Measurements from ENCODE around the gene THOC6.
A peak's percentile ranks its signal among the peaks of the same experiment; 100 is the strongest.

THOC6 gene

GRCh38 chr16:2996298-2996697, 27.5 kb upstream of the THOC6 start:
- no peaks in the 10 kb centered on the region for H3K36me3 ChIP-seq (ENCODE audit: control insufficient read depth, insufficient read depth, low read length, severe bottlenecking)
- H3K4me1 ChIP-seq (ENCODE audit: control insufficient read depth, insufficient read depth, low read length) = no peaks in the 10 kb centered on the region
- H3K27me3 ChIP-seq (replicated peaks; ENCODE audit: control insufficient read depth, insufficient read depth, low read length) = peaks cover 27% of the 10 kb centered on the region
- no peaks in the 10 kb centered on the region for H3K9me3 ChIP-seq (ENCODE audit: control insufficient read depth, low read length)
- DNase-seq (ENCODE audit: low read depth) = no peak
- H3K9ac ChIP-seq (ENCODE audit: low read length) = no peak overlapping the region
- no peak overlapping the region for H3K4me3 ChIP-seq (ENCODE audit: low read length)

GRCh38 chr16:2999929-3000328, 23.9 kb upstream of the THOC6 start:
- no peak for DNase-seq (ENCODE audit: low read depth)
- Histone ChIP-seq H3K4me1 (ENCODE audit: control insufficient read depth, insufficient read depth, low read length) (no peaks in the 10 kb centered on the region), H3K27me3 (replicated peaks; ENCODE audit: control insufficient read depth, insufficient read depth, low read length) (peaks cover 26% of the 10 kb centered on the region), H3K4me3 (ENCODE audit: low read length) (no peak overlapping the region), H3K9me3 (ENCODE audit: control insufficient read depth, low read length) (no peaks in the 10 kb centered on the region), H3K9ac (ENCODE audit: low read length) (no peak overlapping the region), H3K36me3 (ENCODE audit: control insufficient read depth, insufficient read depth, low read length, severe bottlenecking) (no peaks in the 10 kb centered on the region)

- peaks cover 27% of the 10 kb centered on the region for H3K27me3 ChIP-seq (replicated peaks; ENCODE audit: control insufficient read depth, insufficient read depth, low read length)
- DNase-seq (ENCODE audit: low read depth) = no peak
- no peaks in the 10 kb centered on the region for H3K36me3 ChIP-seq (ENCODE audit: control insufficient read depth, insufficient read depth, low read length, severe bottlenecking)
- H3K4me3 ChIP-seq (ENCODE audit: low read length) = no peak overlapping the region
- no peaks in the 10 kb centered on the region for H3K4me1 ChIP-seq (ENCODE audit: control insufficient read depth, insufficient read depth, low read length)
- H3K9ac ChIP-seq (ENCODE audit: low read length) = no peak overlapping the region
- H3K9me3 ChIP-seq (ENCODE audit: control insufficient read depth, low read length) = no peaks in the 10 kb centered on the region
Observed at GRCh38 chr16:3000540-3000939, 23.3 kb upstream of the THOC6 start.

GRCh38 chr16:3001316-3001715, 22.5 kb upstream of the THOC6 start:
- Histone ChIP-seq H3K36me3 (ENCODE audit: control insufficient read depth, insufficient read depth, low read length, severe bottlenecking) (no peaks in the 10 kb centered on the region), H3K4me1 (ENCODE audit: control insufficient read depth, insufficient read depth, low read length) (no peaks in the 10 kb centered on the region), H3K9me3 (ENCODE audit: control insufficient read depth, low read length) (no peaks in the 10 kb centered on the region), H3K9ac (ENCODE audit: low read length) (no peak overlapping the region), H3K27me3 (replicated peaks; ENCODE audit: control insufficient read depth, insufficient read depth, low read length) (peaks cover 28% of the 10 kb centered on the region), H3K4me3 (ENCODE audit: low read length) (no peak overlapping the region)
- no peak for DNase-seq (ENCODE audit: low read depth)

- Histone ChIP-seq H3K27me3 (replicated peaks; ENCODE audit: control insufficient read depth, insufficient read depth, low read length) (peaks cover 39% of the 10 kb centered on the region), H3K36me3 (ENCODE audit: control insufficient read depth, insufficient read depth, low read length, severe bottlenecking) (no peaks in the 10 kb centered on the region), H3K9me3 (ENCODE audit: control insufficient read depth, low read length) (no peaks in the 10 kb centered on the region), H3K4me1 (ENCODE audit: control insufficient read depth, insufficient read depth, low read length) (peaks cover 11% of the 10 kb centered on the region), H3K4me3 (ENCODE audit: low read length) (no peak overlapping the region), H3K9ac (ENCODE audit: low read length) (no peak overlapping the region)
- DNase-seq (ENCODE audit: low read depth) = peak; percentile 95
Observed at GRCh38 chr16:3003582-3004270, 20.1 kb upstream of the THOC6 start.

- H3K9me3 ChIP-seq (ENCODE audit: control insufficient read depth, low read length) = no peaks in the 10 kb centered on the region
- H3K4me1 ChIP-seq (ENCODE audit: control insufficient read depth, insufficient read depth, low read length) = peaks cover 11% of the 10 kb centered on the region
- H3K9ac ChIP-seq (ENCODE audit: low read length) = no peak overlapping the region
- H3K4me3 ChIP-seq (ENCODE audit: low read length) = no peak overlapping the region
- H3K36me3 ChIP-seq (ENCODE audit: control insufficient read depth, insufficient read depth, low read length, severe bottlenecking) = no peaks in the 10 kb centered on the region
- H3K27me3 ChIP-seq (replicated peaks; ENCODE audit: control insufficient read depth, insufficient read depth, low read length) = peaks cover 36% of the 10 kb centered on the region
- peak; percentile 39 for DNase-seq (ENCODE audit: low read depth)
Observed at GRCh38 chr16:3004319-3004718, 19.5 kb upstream of the THOC6 start.

- no peaks in the 10 kb centered on the region for H3K9me3 ChIP-seq (ENCODE audit: control insufficient read depth, low read length)
- H3K4me3 ChIP-seq (ENCODE audit: low read length) = peak overlapping the region; percentile 56
- H3K9ac ChIP-seq (ENCODE audit: low read length) = no peak overlapping the region
- H3K4me1 ChIP-seq (ENCODE audit: control insufficient read depth, insufficient read depth, low read length) = peaks cover 11% of the 10 kb centered on the region
- H3K36me3 ChIP-seq (ENCODE audit: control insufficient read depth, insufficient read depth, low read length, severe bottlenecking) = no peaks in the 10 kb centered on the region
- DNase-seq (ENCODE audit: low read depth) = no peak
- H3K27me3 ChIP-seq (replicated peaks; ENCODE audit: control insufficient read depth, insufficient read depth, low read length) = peaks cover 35% of the 10 kb centered on the region
Observed at GRCh38 chr16:3004781-3005284, 19.0 kb upstream of the THOC6 start.

- H3K4me3 ChIP-seq (ENCODE audit: low read length) = no peak overlapping the region
- H3K9me3 ChIP-seq (ENCODE audit: control insufficient read depth, low read length) = no peaks in the 10 kb centered on the region
- H3K4me1 ChIP-seq (ENCODE audit: control insufficient read depth, insufficient read depth, low read length) = peaks cover 11% of the 10 kb centered on the region
- no peak overlapping the region for H3K9ac ChIP-seq (ENCODE audit: low read length)
- no peaks in the 10 kb centered on the region for H3K36me3 ChIP-seq (ENCODE audit: control insufficient read depth, insufficient read depth, low read length, severe bottlenecking)
- peaks cover 40% of the 10 kb centered on the region for H3K27me3 ChIP-seq (replicated peaks; ENCODE audit: control insufficient read depth, insufficient read depth, low read length)
- no peak for DNase-seq (ENCODE audit: low read depth)
Observed at GRCh38 chr16:3007059-3007956, 16.5 kb upstream of the THOC6 start.

GRCh38 chr16:3007957-3008689, 15.7 kb upstream of the THOC6 start:
- peaks cover 47% of the 10 kb centered on the region for H3K27me3 ChIP-seq (replicated peaks; ENCODE audit: control insufficient read depth, insufficient read depth, low read length)
- DNase-seq (ENCODE audit: low read depth) = no peak
- H3K36me3 ChIP-seq (ENCODE audit: control insufficient read depth, insufficient read depth, low read length, severe bottlenecking) = no peaks in the 10 kb centered on the region
- H3K9me3 ChIP-seq (ENCODE audit: control insufficient read depth, low read length) = no peaks in the 10 kb centered on the region
- no peak overlapping the region for H3K4me3 ChIP-seq (ENCODE audit: low read length)
- H3K9ac ChIP-seq (ENCODE audit: low read length) = no peak overlapping the region
- peaks cover 11% of the 10 kb centered on the region for H3K4me1 ChIP-seq (ENCODE audit: control insufficient read depth, insufficient read depth, low read length)

GRCh38 chr16:3008690-3009037, 15.2 kb upstream of the THOC6 start:
- Histone ChIP-seq H3K9me3 (ENCODE audit: control insufficient read depth, low read length) (no peaks in the 10 kb centered on the region), H3K9ac (ENCODE audit: low read length) (no peak overlapping the region), H3K27me3 (replicated peaks; ENCODE audit: control insufficient read depth, insufficient read depth, low read length) (peaks cover 53% of the 10 kb centered on the region), H3K36me3 (ENCODE audit: control insufficient read depth, insufficient read depth, low read length, severe bottlenecking) (no peaks in the 10 kb centered on the region), H3K4me3 (ENCODE audit: low read length) (no peak overlapping the region), H3K4me1 (ENCODE audit: control insufficient read depth, insufficient read depth, low read length) (peaks cover 11% of the 10 kb centered on the region)
- no peak for DNase-seq (ENCODE audit: low read depth)
